ENCODE results near the gene SMU1.

Gene SMU1

DNA sequence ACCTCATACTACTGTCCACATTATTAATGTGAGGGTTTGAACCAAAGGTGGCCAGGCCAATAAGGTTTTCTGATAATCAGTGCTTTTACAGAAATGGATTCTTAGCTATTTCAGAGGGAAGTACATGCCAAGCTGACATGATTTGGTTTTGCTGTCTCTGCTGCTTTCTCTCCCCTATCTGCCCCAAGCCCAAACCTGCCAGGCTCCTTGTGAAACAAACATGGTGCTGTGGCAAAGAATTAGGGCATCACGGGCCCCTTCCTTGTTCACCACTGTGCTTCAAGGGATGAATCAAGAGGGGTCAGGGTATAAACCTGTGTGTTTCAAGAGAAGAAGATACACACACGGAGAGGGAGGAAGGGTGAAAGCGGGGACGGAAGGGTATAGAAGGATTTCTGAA, 41.3 kb upstream of the SMU1 start:
- no peak overlapping the region for H3K4me3 ChIP-seq (ENCODE audit: low read length)
- no peak for DNase-seq (ENCODE audit: low read depth)
- TF ChIP-seq, protein P1, sequence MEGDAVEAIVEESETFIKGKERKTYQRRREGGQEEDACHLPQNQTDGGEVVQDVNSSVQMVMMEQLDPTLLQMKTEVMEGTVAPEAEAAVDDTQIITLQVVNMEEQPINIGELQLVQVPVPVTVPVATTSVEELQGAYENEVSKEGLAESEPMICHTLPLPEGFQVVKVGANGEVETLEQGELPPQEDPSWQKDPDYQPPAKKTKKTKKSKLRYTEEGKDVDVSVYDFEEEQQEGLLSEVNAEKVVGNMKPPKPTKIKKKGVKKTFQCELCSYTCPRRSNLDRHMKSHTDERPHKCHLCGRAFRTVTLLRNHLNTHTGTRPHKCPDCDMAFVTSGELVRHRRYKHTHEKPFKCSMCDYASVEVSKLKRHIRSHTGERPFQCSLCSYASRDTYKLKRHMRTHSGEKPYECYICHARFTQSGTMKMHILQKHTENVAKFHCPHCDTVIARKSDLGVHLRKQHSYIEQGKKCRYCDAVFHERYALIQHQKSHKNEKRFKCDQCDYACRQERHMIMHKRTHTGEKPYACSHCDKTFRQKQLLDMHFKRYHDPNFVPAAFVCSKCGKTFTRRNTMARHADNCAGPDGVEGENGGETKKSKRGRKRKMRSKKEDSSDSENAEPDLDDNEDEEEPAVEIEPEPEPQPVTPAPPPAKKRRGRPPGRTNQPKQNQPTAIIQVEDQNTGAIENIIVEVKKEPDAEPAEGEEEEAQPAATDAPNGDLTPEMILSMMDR (conservative IDR thresholded peaks at IDR 0.05; ENCODE audit: low read depth, low read length), result no peak

DNA sequence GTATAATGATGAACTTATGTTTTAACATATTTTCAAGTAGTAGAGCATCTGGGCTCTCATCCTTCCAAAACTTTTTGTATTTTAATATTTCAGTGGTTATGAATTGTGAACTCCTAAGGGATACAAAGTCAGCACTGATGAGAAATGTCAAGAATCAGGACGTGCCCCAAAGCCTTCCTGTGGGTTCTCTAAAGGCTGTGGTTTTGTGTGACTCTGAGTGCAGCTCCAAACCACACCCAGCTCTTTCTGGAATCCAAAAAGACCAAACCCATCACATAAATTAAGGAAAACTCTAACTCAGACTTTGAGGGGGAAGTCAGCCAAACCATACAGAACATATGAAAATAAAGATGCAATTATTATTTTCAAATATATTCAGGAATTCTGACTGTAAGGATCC, 40.8 kb upstream of the SMU1 start:
- no peak for DNase-seq (ENCODE audit: low read depth)
- no peak overlapping the region for H3K4me3 ChIP-seq (ENCODE audit: low read length)
- TF ChIP-seq, protein P1 (conservative IDR thresholded peaks at IDR 0.05; ENCODE audit: low read depth, low read length), result no peak

DNA sequence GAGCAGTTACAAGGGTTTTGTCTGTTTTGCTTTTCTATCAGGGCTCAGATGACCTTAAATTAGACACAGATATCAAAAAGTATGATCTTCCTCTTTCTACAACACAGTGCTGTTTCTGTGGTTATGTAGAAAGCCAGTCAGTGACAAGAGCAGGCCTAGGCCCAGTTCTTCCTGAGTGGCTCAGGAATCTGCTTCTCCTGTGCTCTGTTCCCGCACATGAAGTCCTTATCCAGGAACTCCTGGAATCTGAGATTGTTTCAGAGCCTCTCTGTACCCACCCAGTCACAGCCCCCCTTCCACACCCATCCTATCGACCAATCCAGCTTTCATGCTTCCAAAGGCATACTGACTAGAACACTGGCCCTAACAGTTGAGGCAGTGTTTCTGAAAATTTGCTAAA, 40.4 kb upstream of the SMU1 start:
- no peak for DNase-seq (ENCODE audit: low read depth)
- no peak overlapping the region for H3K4me3 ChIP-seq (ENCODE audit: low read length)
- TF ChIP-seq, protein P1 (conservative IDR thresholded peaks at IDR 0.05; ENCODE audit: low read depth, low read length), result no peak

DNA sequence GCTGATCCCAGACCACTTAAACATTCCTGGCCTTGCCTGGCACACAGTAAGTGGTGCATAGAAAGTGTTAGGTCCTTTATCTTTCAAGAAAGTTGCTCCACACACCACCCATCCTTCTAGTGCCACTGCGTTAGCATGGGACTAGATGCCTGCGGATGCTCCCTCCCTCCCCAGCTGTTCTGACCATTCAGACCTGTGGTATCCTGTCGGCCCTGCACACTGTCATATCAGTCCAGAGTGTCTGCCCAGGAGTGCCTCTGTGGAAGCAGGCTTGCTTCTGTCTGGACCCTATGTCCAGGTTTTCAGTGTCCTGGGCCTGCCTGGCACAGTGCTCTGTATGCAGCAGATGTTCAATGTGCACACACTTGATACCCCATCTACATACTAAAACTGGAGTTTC, 38.3 kb upstream of the SMU1 start:
- TF ChIP-seq, protein P1 (conservative IDR thresholded peaks at IDR 0.05; ENCODE audit: low read depth, low read length), result no peak
- no peak for DNase-seq (ENCODE audit: low read depth)
- no peak overlapping the region for H3K4me3 ChIP-seq (ENCODE audit: low read length)

DNA sequence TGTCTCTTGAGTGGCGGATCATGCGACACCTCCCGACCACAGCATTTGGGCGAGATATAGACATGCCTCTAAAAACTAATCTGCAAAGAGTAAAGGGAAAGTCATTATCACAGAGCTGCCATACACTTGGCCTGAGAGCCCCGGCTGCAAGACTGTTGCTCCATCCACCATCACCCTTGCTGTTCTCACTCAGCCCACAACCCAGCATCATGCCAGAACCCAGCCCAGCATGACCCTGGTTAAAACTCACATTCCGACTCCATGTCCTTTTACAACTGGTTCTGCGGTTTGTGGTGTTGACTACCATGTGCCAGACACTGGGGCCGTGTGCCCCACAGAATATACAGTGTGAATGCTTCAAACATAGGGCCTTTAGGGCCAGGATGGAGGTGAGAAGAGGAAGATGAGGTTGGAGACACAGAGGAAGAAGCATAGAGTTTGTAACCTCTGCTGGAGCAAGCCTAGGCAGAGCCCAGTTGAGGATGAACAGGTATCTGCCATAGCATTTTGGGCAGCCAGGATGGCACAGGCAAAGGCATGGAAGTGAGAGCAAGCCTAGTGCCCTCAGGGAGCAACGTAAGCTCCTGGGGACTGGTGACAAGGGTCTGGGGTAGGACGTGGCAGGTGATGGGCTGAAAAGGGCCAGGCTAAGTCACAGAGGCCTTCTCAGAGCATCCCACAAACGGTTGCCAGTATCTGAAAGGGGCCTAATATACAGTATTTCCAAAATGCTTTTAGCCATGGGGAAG, 37.5 kb upstream of the SMU1 start:
- H3K4me3 ChIP-seq (ENCODE audit: low read length), result no peak overlapping the region
- DNase-seq (ENCODE audit: low read depth), result no peak
- TF ChIP-seq, protein P1 (conservative IDR thresholded peaks at IDR 0.05; ENCODE audit: low read depth, low read length), result no peak

DNA sequence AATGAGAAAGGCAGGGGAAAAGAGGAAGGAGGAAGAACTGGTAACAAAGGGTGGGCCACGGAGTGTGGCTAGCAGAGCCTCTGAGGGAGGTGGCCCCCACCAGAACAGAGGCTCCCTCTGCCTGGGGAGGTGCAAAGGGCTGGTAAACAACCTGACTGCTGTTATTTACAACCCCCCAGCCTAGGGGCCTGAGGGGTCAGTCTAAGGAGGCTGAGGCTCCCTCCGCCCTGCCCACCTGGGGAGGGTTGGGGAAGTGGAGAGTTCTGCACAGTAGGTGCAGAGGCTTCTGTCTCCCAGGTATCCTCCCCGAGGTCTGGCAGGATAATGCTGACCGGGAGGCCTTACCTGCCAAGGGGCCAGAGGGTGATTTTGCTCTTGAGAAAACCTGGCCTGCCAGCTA, 35.6 kb upstream of the SMU1 start:
- DNase-seq (ENCODE audit: low read depth), result no peak
- TF ChIP-seq, protein P1 (conservative IDR thresholded peaks at IDR 0.05; ENCODE audit: low read depth, low read length), result no peak
- no peak overlapping the region for H3K4me3 ChIP-seq (ENCODE audit: low read length)

DNA sequence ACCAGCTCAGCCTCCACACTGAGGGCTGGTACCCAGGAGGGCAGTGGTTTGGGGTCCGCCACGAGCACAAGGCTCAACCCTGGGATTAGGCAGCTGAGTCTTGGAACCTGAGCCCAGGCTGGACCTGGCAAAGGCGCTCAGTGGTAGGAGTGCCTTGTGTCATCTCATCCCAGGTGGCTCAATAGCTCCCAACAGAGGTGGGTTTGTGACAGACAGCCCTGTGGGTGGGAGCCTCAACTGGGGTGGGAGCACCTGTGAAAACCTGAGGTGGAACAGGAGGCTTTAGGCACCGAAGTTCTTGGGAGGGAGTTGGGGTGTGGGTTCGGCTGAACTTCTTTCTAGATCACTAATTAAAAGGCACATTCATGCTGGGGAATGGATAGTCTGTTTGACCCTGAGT, 35.2 kb upstream of the SMU1 start:
- H3K4me3 ChIP-seq (ENCODE audit: low read length), result no peak overlapping the region
- no peak for DNase-seq (ENCODE audit: low read depth)
- TF ChIP-seq, protein P1 (conservative IDR thresholded peaks at IDR 0.05; ENCODE audit: low read depth, low read length), result no peak
